T-helper 22 cell (primary cell): Measurements from ENCODE around the gene ZNF561.

ENCODE experiments used
- DNase-seq: peaks from one replicate; pipeline ENCODE4 v3.0.0-alpha.2; 2020; ENCODE audit warnings: low read depth

The ZNF561 gene

DNA sequence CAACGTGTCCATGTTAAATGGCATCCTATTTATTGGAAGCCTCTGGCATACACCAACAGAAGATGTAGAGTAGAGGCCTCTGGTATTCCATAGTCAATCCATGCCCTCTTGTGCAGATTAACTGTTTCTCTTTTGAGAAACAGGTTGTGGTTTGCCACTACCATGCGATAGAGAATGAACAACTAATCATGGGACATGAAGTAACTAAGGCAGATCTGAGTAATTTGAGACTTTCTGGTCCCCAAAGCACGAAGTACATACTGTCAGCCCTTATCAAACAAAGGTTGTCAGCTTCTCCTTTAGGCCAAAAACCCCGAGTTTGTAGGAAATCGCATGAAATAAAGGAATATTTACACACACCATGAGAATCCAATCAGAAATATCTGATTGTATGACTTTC, 40.3 kb downstream of the ZNF561 start:
- DNase-seq: no peak

DNA sequence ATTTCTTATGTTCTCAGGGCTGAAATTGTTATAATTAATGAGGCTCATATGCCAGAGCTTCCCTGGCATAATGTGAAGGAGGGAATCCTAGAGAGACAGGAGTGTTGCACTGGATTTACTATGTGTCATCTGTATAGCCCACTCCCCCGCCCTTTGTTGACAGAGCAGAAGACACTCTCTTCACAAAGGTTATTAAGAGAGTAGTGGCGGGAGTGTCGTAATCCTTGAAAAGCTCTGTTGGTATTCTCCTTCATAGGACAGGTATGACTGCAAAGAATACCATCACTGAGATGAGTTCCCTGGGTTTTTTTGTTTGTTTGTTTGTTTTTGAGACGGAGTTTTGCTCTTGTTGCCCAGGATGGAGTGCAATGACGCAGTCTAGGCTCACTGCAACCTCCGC, 50.8 kb downstream of the ZNF561 start:
- DNase-seq: no peak

GRCh38 chr19:9566729-9567128, 54.3 kb downstream of the ZNF561 start:
- no peak for DNase-seq

DNA sequence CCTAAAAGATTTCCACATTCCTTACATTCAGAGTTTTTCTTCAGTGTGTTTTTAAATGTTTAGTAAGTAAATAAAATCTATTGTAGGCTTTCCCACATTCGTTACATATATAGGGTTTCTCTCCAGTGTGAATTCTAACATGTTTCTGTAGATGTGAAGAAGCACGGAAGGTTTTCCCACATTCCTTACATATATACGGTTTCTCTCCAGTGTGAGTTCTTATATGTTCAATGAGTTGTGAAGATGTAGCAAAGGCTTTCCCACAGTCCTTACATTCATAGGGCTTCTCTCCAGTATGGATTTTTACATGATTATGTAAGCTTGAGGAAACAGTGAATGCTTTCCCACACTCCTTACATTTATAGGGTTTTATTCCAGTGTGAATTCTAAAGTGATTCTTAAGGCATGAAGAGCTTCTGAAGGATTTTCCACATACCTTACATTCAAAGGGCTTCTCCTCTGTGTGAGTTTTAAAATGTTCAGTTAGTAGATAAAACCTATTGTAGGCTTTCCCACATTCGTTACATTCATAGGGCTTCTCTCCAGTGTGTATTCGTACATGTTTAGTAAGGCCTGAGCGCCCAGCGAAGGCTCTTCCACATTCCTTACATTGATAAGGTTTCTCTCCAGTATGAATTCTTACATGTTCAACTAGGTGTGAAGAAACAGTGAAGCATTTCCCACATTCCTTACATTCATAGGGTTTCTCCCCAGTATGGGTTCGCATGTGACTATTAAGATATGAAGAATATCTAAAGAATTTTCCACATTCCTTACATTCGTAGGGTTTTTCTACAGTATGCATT, 54.9 kb downstream of the ZNF561 start:
- DNase-seq: no peak
